Caki2 (cell line): ENCODE measurements around the gene EHD3. TPM values are rescaled to one million over a fixed set of nuclear protein-coding genes. Genes with fewer than 3 reads are reported as not detected.

Experiments used
- DNase-seq: peaks from one replicate; pipeline ENCODE4 v3.0.0-alpha.2; 2015; ENCODE audit warnings: low read depth
- in situ Hi-C: cut with HindIII; loops from 2 replicates; pipeline ENCODE4 v1.10.0; 2016; ENCODE audit warnings: low sequenced_read_pairs, low pct_unique_long_range_greater_than_20kb, mixed read lengths
- total RNA-seq: library from RNA; depleted of rRNA; stranded (reverse); fragments of >200 nt; shearing (Covaris generic); gene quantifications from 2 replicates; pipeline ENCODE4 v1.2.3, GENCODE V29; 2014; ENCODE audit warnings: low replicate concordance

Gene EHD3
- total RNA-seq, 1 experiment from 2014 or later, result 8.9 TPM

- in situ Hi-C loops, result no loop called here
- peak; percentile 98 for DNase-seq
Observed at GRCh38 chr2:31247711-31248110, 13.8 kb downstream of the EHD3 start.

- in situ Hi-C loops, result no loop called here
- no peak for DNase-seq
Observed at GRCh38 chr2:31248139-31248538, 14.2 kb downstream of the EHD3 start.

GRCh38 chr2:31249009-31249690 is 15.2 kb downstream of the EHD3 start:
- in situ Hi-C loops, result no loop called here

GRCh38 chr2:31251018-31251417 is 17.1 kb downstream of the EHD3 start:
- in situ Hi-C loops, result no loop called here
- no peak for DNase-seq

More at GRCh38 chr2:31249009-31249690, 15.2 kb downstream of the EHD3 start:
- no peak for DNase-seq

- in situ Hi-C loops, result no loop called here
- no peak for DNase-seq
Observed at GRCh38 chr2:31251851-31252250, 17.9 kb downstream of the EHD3 start.

GRCh38 chr2:31253356-31254131 is 19.6 kb downstream of the EHD3 start:
- DNase-seq, result no peak

GRCh38 chr2:31254237-31255203 is 20.6 kb downstream of the EHD3 start:
- no peak for DNase-seq

More at GRCh38 chr2:31253356-31254131, 19.6 kb downstream of the EHD3 start:
- in situ Hi-C loops, result no loop called here

GRCh38 chr2:31255911-31256571 is 22.1 kb downstream of the EHD3 start:
- in situ Hi-C loops, result no loop called here

More at GRCh38 chr2:31254237-31255203, 20.6 kb downstream of the EHD3 start:
- in situ Hi-C loops, result no loop called here

GRCh38 chr2:31256611-31257382 is 22.8 kb downstream of the EHD3 start:
- in situ Hi-C loops, result no loop called here
- DNase-seq, result no peak

More at GRCh38 chr2:31255911-31256571, 22.1 kb downstream of the EHD3 start:
- peak; percentile 88 for DNase-seq

GRCh38 chr2:31258351-31258750 is 24.4 kb downstream of the EHD3 start:
- in situ Hi-C loops, result no loop called here
- no peak for DNase-seq

- in situ Hi-C loops, result no loop called here
- no peak for DNase-seq
Observed at GRCh38 chr2:31259075-31259474, 25.1 kb downstream of the EHD3 start.

- in situ Hi-C loops, result no loop called here
- no peak for DNase-seq
Observed at GRCh38 chr2:31260870-31261269, 26.9 kb downstream of the EHD3 start.

GRCh38 chr2:31263636-31264190 is 29.8 kb downstream of the EHD3 start:
- in situ Hi-C loops, result no loop called here
- no peak for DNase-seq

GRCh38 chr2:31265234-31265633 is 31.3 kb downstream of the EHD3 start:
- DNase-seq, result no peak
- in situ Hi-C loops, result no loop called here

- in situ Hi-C loops, result no loop called here
- no peak for DNase-seq
Observed at GRCh38 chr2:31266804-31267203, 32.9 kb downstream of the EHD3 start.

- no peak for DNase-seq
- in situ Hi-C loops, result no loop called here
Observed at GRCh38 chr2:31267437-31268120, 33.6 kb downstream of the EHD3 start.

GRCh38 chr2:31268344-31268743 is 34.4 kb downstream of the EHD3 start:
- in situ Hi-C loops, result no loop called here
- no peak for DNase-seq
